NCI-H748 treated with DMSO at 0.1 percent for 48 hours (cell line): ENCODE data around the gene CDK13.

Source experiments
- DNase-seq: peaks from one replicate; lab custom pipeline; 2025; lab: John Stamatoyannopoulos, UW

Gene CDK13

DNA sequence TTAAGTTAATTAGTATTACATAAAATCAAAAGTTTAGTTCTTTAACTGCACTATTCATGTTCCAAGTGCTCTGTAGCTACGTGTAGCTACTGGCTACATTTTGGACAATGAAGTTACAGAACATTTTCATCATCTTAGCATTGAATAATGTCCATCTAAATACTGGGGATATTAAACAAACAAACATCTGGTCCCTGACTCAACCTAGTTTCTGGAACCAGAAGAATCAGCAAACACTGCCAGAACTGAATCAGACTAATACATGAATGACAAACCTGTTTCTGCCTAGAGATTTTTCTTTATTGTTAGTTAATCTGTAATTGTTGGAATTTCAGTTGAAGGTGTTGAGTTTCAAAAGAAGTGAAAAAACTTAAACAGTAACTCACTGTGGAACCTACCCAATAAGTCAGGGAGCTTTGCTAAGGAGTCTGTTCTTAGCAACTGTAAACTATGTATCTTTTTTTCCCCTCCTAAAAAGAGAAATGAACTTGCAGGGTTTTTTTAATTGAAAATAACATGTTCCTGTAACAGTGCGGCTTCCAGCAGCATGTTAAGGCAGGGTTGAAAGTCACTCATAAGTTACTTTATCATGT, 58.3 kb downstream of the CDK13 start:
- DNase-seq: no peak

- no peak for DNase-seq
Measured at GRCh38 chr7:40009301-40009700, 59.2 kb downstream of the CDK13 start.

GRCh38 chr7:40014376-40014775, 64.3 kb downstream of the CDK13 start:
- DNase-seq: no peak

GRCh38 chr7:40015790-40016296, 65.8 kb downstream of the CDK13 start:
- no peak for DNase-seq

DNA sequence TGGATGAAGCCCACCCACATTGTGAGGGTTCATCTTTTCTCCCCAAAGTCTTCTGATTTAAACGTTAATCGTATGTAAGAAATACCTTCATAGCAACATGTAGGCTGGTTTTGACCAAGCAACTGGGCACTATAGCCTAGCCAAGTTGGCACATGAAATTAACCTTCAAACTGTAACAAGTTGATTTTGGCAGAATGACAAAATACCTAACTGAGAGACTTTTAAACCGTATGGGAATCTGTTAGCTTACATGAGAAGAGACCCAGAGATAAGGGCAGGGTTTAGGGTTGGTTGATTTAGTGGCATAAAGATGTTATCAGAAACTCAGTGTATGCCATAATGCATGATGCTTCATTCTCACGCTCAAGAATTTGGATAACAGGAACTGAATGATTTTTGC, 69.5 kb downstream of the CDK13 start:
- DNase-seq: no peak

DNA sequence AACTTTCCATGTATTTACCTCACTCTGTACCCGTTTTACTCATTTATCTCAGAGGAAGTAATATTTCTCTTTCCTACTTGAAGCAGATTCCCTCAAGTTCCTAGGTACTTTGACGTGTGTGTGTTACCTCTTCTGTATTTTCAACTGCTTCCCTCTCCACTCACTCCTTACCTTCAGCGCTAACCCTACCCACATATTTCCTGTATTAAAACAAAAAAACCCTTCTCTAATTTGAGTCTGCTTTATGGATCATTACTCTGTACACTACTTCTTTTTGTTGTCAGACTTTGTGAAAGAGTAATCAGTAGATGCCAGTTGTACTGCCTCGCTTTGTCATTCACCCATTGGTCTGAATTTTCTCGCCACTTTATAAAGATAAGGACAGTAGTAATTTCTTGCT, 74.0 kb downstream of the CDK13 start:
- DNase-seq: no peak

GRCh38 chr7:40024841-40025240, 74.8 kb downstream of the CDK13 start:
- DNase-seq: no peak

DNA sequence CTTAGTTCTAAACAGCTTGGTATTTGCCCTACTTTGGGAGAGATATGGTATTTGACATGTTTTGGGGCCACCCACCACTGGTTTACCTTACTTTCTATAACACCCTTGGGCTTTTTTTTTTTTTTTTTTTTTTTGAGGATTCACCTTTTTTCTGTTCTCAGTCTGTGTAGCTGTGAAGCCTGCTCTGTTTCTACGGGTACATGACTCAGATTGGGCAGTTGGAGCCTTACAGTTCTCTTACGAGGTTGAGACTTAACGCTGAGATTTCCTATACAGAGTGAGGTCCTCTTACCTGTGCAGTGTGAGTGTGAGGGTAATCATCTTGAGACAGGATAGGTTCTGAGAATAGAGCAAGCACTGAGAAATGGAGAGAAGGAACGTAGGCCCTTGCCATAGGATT, 77.5 kb downstream of the CDK13 start:
- no peak for DNase-seq

GRCh38 chr7:40033826-40034225, 83.8 kb downstream of the CDK13 start:
- DNase-seq: no peak

GRCh38 chr7:40041456-40041855, 91.4 kb downstream of the CDK13 start:
- no peak for DNase-seq

GRCh38 chr7:40043164-40043563, 93.1 kb downstream of the CDK13 start:
- DNase-seq: no peak

- DNase-seq: no peak
Measured at GRCh38 chr7:40047661-40048060, 97.6 kb downstream of the CDK13 start.

GRCh38 chr7:40057292-40057691, 107.2 kb downstream of the CDK13 start:
- no peak for DNase-seq

DNA sequence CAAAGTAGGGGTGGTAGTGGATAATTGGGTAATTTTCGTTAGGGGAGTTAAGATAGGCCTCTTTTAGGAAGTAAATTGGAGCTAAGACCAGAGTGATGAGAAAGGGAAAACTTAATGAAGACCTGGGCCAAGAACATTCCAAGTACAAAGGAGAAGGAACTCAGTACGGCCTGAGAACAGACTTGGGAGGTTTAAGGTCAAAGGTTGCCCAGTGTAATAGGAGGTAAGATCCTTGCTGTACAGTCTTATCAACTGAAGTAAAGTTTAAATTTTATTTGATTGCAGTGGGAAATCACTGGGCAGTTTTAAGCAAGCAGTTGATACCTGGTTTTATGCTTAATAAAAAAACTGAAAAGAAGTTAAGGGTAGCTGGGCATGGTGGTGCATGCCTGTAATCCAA, 108.0 kb downstream of the CDK13 start:
- no peak for DNase-seq

GRCh38 chr7:40058636-40059035, 108.6 kb downstream of the CDK13 start:
- DNase-seq: no peak

DNA sequence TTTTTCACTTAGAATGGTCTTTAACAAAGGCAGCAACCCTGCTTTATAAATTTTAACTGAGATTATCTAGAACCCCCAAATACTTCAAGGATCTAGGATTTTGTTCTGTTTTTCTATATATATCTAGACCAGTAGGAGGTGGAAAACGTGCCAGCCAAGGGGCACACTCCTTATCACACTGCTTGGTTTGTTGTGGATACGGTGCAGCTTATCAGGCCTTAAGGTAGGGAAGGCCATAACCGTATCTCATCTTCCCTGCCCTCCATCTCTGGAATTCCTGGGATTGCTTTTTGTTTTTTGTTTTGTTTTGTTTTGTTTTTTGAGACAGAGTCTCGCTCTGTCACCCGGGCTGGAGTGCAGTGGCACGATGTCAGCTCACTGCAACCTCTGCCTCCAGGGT, 109.0 kb downstream of the CDK13 start:
- DNase-seq: no peak

DNA sequence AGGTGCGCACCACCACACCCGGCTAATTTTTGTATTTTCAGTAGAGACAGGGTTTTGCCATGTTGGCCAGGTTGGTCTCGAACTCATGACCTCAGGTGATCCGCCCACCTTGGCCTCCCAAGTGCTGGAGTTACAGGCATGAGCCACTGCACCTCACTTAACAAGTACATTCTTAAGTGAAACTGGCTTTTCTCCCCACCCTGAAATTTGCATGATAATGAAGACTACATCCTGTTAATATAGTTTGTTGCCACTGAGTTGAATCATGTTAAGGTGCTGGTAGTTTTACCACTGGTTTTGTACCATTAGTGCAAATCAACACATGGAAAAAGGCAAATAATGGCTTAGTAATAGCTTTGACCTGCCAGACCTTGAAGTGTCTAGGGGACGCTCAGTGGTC, 122.2 kb downstream of the CDK13 start:
- DNase-seq: no peak

GRCh38 chr7:40073239-40073638, 123.2 kb downstream of the CDK13 start:
- no peak for DNase-seq

DNA sequence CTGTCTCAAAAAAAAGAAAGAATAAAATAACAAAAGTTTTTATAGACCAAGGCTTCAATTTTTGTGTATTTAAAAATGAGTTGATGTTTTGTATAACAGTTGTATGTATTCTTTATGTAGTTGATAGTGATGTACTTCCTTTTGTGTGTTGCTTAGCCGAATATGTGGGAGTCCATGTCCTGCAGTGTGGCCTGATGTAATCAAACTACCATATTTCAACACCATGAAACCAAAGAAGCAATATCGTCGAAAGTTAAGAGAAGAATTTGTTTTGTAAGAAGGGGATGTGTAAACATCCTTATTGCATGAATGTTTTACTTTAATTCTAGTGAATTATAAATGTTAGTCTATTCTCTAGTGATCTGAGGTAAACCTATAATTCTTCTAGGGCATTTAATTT, 127.8 kb downstream of the CDK13 start:
- no peak for DNase-seq

DNA sequence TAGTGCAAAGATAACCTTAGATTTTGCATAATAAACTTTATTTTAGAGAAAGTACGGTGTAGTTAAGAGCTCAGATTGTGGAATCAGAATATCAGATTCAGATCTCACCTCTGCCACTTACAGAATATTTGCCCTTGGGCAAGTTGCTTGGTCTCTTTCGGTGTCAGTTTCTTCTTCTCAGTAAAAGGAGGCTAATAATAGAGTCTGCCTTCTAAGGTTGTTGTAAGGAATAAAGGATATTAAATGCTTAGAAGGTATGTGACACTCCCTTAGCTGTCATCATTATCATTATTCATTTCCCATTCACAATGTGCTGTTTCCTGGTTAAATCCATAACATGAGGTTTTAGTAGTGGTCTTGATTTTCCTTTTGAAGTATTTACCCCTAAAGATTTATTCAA, 142.1 kb downstream of the CDK13 start:
- DNase-seq: no peak

GRCh38 chr7:40093631-40094350, 143.7 kb downstream of the CDK13 start:
- no peak for DNase-seq

DNA sequence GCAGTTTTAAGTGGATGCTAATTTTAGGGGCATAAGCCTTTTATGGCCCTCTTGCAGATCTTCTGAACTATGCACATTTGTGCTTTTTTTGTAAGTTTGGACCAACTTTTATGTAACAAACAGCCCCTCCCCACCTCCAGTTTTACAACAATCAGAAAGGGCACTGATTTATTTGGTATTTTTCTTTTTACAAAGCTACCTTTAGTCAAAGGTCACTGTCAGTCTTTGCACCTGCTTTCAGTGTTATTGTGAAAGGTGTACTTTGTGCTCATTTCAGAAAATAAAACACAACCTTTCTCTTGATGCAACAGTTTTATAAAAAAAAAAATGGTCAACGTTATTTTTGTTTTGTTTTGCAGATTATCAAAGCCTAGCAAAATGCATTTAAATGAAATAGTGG, 145.2 kb downstream of the CDK13 start:
- no peak for DNase-seq

DNA sequence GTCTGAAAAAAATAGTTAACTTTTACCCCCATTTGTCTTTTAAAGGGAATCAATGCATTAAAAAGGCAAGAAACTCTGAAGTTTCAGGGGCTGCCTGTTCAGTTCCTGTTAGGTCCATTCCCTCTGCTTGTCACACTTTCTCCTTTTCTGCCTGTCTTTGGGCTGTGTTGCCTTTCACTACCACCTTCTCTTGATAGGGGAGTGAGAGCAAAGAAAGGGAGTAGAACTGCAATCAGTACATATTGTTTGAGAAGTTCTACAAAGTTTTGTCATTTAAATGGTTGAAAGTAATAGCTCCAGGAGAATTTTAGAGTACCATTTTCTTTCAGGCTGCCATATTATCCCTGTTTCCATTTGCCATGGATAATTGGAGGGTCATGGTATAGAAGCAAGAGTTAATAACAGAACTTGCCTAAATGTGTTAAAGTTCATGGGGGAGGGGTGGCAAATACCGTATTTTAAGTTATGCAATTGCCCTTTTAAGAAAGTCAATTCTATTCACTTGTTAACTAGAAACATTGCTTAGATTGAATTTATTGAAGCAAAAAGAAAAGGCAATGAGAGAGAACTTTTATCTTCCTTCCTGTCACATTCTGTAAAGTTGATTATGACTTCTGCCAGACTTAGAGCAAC, 145.8 kb downstream of the CDK13 start:
- DNase-seq: no peak
